ENCODE data around the gene ZFP64. TPM values are rescaled to one million over a fixed set of nuclear protein-coding genes. Genes with fewer than 3 reads are reported as not detected.

The ZFP64 gene
- total RNA-seq, 1 experiment from 2014 or later, result 18.4 TPM

DNA sequence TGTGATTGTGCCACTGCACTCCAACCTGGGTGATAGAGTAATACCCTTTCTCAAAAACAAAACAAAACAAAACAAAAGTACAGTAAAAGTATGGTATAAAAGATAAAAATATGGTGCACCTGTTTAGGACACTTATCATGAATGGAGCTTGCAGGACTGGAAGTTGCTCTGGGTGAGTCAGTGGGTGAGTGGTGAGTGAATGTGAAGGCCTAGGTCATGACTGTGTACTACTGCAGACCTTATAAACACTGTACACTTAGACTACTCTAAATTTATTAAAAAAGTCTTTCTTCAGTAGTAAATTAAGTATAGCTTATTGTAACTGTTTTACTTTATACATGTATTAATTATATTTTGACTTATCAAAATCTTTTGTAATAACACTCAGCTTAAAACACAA is 46.0 kb downstream of the ZFP64 start:
- no peaks in the 10 kb centered on the region for H3K4me1 ChIP-seq (ENCODE audit: control insufficient read depth, insufficient read depth, low read length)
- in situ Hi-C loops (cut with HindIII; ENCODE audit: low pct_unique_long_range_greater_than_20kb, low sequenced_read_pairs) (no loop called here), intact Hi-C loops (cut with micrococcal nuclease; ENCODE audit: unreplicated experiment) (no loop called here)
- H3K27ac ChIP-seq (ENCODE audit: low read length), result no peak overlapping the region
- H3K4me3 ChIP-seq (ENCODE audit: low read depth in 2 of 2, low read length in 2 of 2), result no peak overlapping the region
- H3K36me3 ChIP-seq (ENCODE audit: control insufficient read depth, insufficient read depth, low read length), result no peaks in the 10 kb centered on the region
- BruUV-seq (replicated peaks), result no TSS peak
- DNase-seq (ENCODE audit: low read depth, low spot score) (no peak), ATAC-seq (no peak)
- POLR2A ChIA-PET, result interaction anchor here (0.6 kb wide), 1 partner anchor 124 kb away, joined by 14 read pairs; no protein-coding TSS in a partner anchor
- H3K9me3 ChIP-seq (ENCODE audit: control insufficient read depth, insufficient read depth, low read depth, low read length), result no peaks in the 10 kb centered on the region
- CTCF ChIA-PET, result no interaction called here
- TF ChIP-seq SIN3A (IDR thresholded peaks at IDR 0.05; ENCODE audit: borderline replicate concordance, insufficient read depth, low read depth, low read length), result no peak
- TF ChIP-seq, protein P1, sequence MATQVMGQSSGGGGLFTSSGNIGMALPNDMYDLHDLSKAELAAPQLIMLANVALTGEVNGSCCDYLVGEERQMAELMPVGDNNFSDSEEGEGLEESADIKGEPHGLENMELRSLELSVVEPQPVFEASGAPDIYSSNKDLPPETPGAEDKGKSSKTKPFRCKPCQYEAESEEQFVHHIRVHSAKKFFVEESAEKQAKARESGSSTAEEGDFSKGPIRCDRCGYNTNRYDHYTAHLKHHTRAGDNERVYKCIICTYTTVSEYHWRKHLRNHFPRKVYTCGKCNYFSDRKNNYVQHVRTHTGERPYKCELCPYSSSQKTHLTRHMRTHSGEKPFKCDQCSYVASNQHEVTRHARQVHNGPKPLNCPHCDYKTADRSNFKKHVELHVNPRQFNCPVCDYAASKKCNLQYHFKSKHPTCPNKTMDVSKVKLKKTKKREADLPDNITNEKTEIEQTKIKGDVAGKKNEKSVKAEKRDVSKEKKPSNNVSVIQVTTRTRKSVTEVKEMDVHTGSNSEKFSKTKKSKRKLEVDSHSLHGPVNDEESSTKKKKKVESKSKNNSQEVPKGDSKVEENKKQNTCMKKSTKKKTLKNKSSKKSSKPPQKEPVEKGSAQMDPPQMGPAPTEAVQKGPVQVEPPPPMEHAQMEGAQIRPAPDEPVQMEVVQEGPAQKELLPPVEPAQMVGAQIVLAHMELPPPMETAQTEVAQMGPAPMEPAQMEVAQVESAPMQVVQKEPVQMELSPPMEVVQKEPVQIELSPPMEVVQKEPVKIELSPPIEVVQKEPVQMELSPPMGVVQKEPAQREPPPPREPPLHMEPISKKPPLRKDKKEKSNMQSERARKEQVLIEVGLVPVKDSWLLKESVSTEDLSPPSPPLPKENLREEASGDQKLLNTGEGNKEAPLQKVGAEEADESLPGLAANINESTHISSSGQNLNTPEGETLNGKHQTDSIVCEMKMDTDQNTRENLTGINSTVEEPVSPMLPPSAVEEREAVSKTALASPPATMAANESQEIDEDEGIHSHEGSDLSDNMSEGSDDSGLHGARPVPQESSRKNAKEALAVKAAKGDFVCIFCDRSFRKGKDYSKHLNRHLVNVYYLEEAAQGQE (IDR thresholded peaks at IDR 0.05; ENCODE audit: insufficient read depth in 1 of 2, low read depth in 2 of 2, low read length in 1 of 2), result no peak
- TF ChIP-seq TCF7L2 (IDR thresholded peaks at IDR 0.05; ENCODE audit: low read depth, low read length), result no peak
- TF ChIP-seq CTCF (IDR thresholded peaks at IDR 0.05), result no peak
- H3K27me3 ChIP-seq (ENCODE audit: control insufficient read depth, insufficient read depth, low read length), result no peaks in the 10 kb centered on the region

DNA sequence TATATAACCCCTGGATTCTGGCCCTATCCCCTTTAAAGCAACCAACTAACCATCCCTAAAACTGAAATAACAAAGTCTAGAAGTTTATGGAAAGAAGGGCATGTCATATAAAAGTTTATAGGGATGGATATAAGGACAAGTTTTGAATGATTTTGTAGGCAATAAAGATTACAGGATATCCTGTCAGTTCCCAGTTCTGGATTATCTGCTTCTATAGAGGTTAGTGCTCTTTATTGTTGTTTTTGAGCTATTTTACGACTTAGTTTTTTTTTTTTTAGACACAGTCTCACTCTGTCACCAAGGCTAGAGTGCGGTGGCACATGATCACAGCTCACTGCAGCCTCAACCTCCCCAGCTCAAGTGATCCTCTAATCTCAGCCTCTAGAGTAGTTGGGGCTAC is 48.3 kb downstream of the ZFP64 start:
- Histone ChIP-seq H3K27ac (ENCODE audit: low read length) (no peak overlapping the region), H3K4me1 (ENCODE audit: control insufficient read depth, insufficient read depth, low read length) (no peaks in the 10 kb centered on the region), H3K27me3 (ENCODE audit: control insufficient read depth, insufficient read depth, low read length) (no peaks in the 10 kb centered on the region), H3K4me3 (ENCODE audit: low read depth in 2 of 2, low read length in 2 of 2) (no peak overlapping the region), H3K36me3 (ENCODE audit: control insufficient read depth, insufficient read depth, low read length) (no peaks in the 10 kb centered on the region), H3K9me3 (ENCODE audit: control insufficient read depth, insufficient read depth, low read depth, low read length) (no peaks in the 10 kb centered on the region)
- intact Hi-C loops (cut with micrococcal nuclease; ENCODE audit: unreplicated experiment) (no loop called here), in situ Hi-C loops (cut with HindIII; ENCODE audit: low pct_unique_long_range_greater_than_20kb, low sequenced_read_pairs) (no loop called here)
- no peak for ATAC-seq
- DNase-seq (ENCODE audit: low read depth, low spot score), result no peak
- TF ChIP-seq TCF7L2 (IDR thresholded peaks at IDR 0.05; ENCODE audit: low read depth, low read length), result no peak
- no peak for TF ChIP-seq POLR2AphosphoS5 (IDR thresholded peaks at IDR 0.05; ENCODE audit: low read depth, low read length)
- TF ChIP-seq CTCF (IDR thresholded peaks at IDR 0.05), result no peak
- TF ChIP-seq SIN3A (IDR thresholded peaks at IDR 0.05; ENCODE audit: borderline replicate concordance, insufficient read depth, low read depth, low read length), result no peak
- TF ChIP-seq, protein P1 (IDR thresholded peaks at IDR 0.05; ENCODE audit: insufficient read depth in 1 of 2, low read depth in 2 of 2, low read length in 1 of 2), result no peak
- CTCF ChIA-PET, result no interaction called here
- POLR2A ChIA-PET, result no interaction called here
- no TSS peak for BruUV-seq (replicated peaks)
